Measurements from ENCODE around the gene CCSER1.
"Not testable (repeated sequence)": the region's sequence is repeated elsewhere in the genome, so short reads cannot be mapped to it uniquely, and the experiment has no call there.

Gene CCSER1

GRCh38 chr4:90476019-90476418, 348.8 kb downstream of the CCSER1 start:
- no peak for DNase-seq (ENCODE audit: low read depth, low spot score)
- CTCF ChIA-PET = no interaction called here
- H3K4me3 ChIP-seq (ENCODE audit: low read depth, low read length) = no peak overlapping the region
- no peak for TF ChIP-seq CTCF (IDR thresholded peaks at IDR 0.05; ENCODE audit: insufficient read depth, low read length, missing control alignments)
- POLR2A ChIA-PET = no interaction called here

- no peak for TF ChIP-seq CTCF (IDR thresholded peaks at IDR 0.05; ENCODE audit: insufficient read depth, low read length, missing control alignments)
- ChIA-PET POLR2A (no interaction called here), CTCF (no interaction called here)
- no peak overlapping the region for H3K4me3 ChIP-seq (ENCODE audit: low read depth, low read length)
- DNase-seq (ENCODE audit: low read depth, low spot score) = no peak
These were observed 349.4 kb downstream of the CCSER1 start for GRCh38 chr4:90476586-90476985.

GRCh38 chr4:90484894-90485293, 357.7 kb downstream of the CCSER1 start:
- H3K4me3 ChIP-seq (ENCODE audit: low read depth, low read length); POLR2A ChIA-PET; DNase-seq (ENCODE audit: low read depth, low spot score); CTCF ChIA-PET: not testable (repeated sequence)

GRCh38 chr4:90486346-90486745, 359.2 kb downstream of the CCSER1 start:
- ChIA-PET CTCF (no interaction called here), POLR2A (no interaction called here)
- no peak for DNase-seq (ENCODE audit: low read depth, low spot score)
- TF ChIP-seq CTCF (IDR thresholded peaks at IDR 0.05; ENCODE audit: insufficient read depth, low read length, missing control alignments) = no peak
- H3K4me3 ChIP-seq (ENCODE audit: low read depth, low read length) = no peak overlapping the region

- DNase-seq (ENCODE audit: low read depth, low spot score) = no peak
- ChIA-PET POLR2A (no interaction called here), CTCF (no interaction called here)
- TF ChIP-seq CTCF (IDR thresholded peaks at IDR 0.05; ENCODE audit: insufficient read depth, low read length, missing control alignments) = no peak
- H3K4me3 ChIP-seq (ENCODE audit: low read depth, low read length) = no peak overlapping the region
These were observed 368.0 kb downstream of the CCSER1 start for GRCh38 chr4:90495211-90495610.

GRCh38 chr4:90495936-90496335, 368.7 kb downstream of the CCSER1 start:
- ChIA-PET CTCF (no interaction called here), POLR2A (no interaction called here)
- TF ChIP-seq CTCF (IDR thresholded peaks at IDR 0.05; ENCODE audit: insufficient read depth, low read length, missing control alignments) = no peak
- H3K4me3 ChIP-seq (ENCODE audit: low read depth, low read length) = no peak overlapping the region
- no peak for DNase-seq (ENCODE audit: low read depth, low spot score)

GRCh38 chr4:90498175-90498574, 371.0 kb downstream of the CCSER1 start:
- no peak for TF ChIP-seq CTCF (IDR thresholded peaks at IDR 0.05; ENCODE audit: insufficient read depth, low read length, missing control alignments)
- ChIA-PET CTCF (no interaction called here), POLR2A (no interaction called here)
- no peak overlapping the region for H3K4me3 ChIP-seq (ENCODE audit: low read depth, low read length)
- no peak for DNase-seq (ENCODE audit: low read depth, low spot score)

Measured in AG04449 (cell line).